Body of pancreas (tissue), 4 donors: Measurements from ENCODE around the gene CYSLTR2.

Source experiments
- CTCF ChIP-seq, 7 experiments: fragments of 450-650 bp in 4 of 7; fragments of 200-600 bp in 3 of 7; sonication (generic) in 3 of 7; IDR thresholded peaks; one replicate each; pipeline ENCODE4 v1.5.1; 2016 to 2019; ENCODE audit warnings: antibody characterized with exemption in 7 of 7
- POLR2A ChIP-seq, 3 donors: fragments of 450-650 bp; IDR thresholded peaks; one replicate each; pipeline ENCODE4 v1.6.1; 2016; ENCODE audit warnings: antibody characterized with exemption in 3 of 3, mild to moderate bottlenecking in 2 of 3

DNA sequence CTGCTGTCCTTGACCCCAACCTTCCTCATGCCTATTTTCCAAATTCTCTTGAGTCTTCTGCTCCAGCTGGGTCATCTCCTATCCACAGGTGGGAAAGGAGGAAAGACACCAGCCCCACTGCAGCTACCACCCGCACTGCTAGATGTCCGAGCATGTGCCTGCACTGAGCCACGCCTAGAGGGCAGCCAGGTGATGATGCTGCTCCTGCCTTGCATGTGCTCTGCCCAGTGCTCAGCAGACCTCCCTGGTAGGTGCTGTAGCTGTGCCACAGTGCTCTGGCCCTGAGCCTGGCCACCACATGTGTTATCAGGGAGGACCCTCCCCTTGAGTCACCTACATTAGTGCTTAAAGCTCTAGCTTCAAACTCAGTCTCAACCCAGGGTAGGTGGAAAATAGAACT lies 6.9 kb upstream of the CYSLTR2 start:
- TF ChIP-seq CTCF (IDR thresholded peaks at IDR 0.05) = no peak
- TF ChIP-seq POLR2A (IDR thresholded peaks at IDR 0.05) = no peak
